Small intestine (tissue), 4 donors: ENCODE measurements around the gene TRIM56. TPM values are rescaled to one million over a fixed set of nuclear protein-coding genes. Genes with fewer than 3 reads are reported as not detected.

Experiments used
- polyA plus RNA-seq, 4 donors: library from polyadenylated mRNA; stranded (reverse) in 3 of 4; unstranded in 1 of 4; fragments of 200-250 nt in 3 of 4; fragments of 120-200 nt in 1 of 4; gene quantifications; one replicate each; pipeline versions ENCODE4 v1.2.1 to v1.2.3, GENCODE V29; 2013
- donor health status: healthy with polysubstance abuse.
- donor health status: Bipolar disorder and iron deficiency.
- donor health status: healthy.

Gene TRIM56
- polyA plus RNA-seq, 4 donors, result 7.6 to 24.9 (median 12.5) TPM

Other genes with a start within 250 kb of the TRIM56 start
- 10 to 100 TPM; 10.5 to 28.8 (median 19.5) TPM for gene SLC12A9, start 232.8 kb upstream of the TRIM56 start, polyA plus RNA-seq
- gene TRIP6, start 218.1 kb upstream of the TRIM56 start, polyA plus RNA-seq, result 10 to 100 TPM in 3 of 4 donors, 1 to 10 TPM in 1; 3.4 to 35.7 (median 16.7) TPM
- gene SRRT, start 210.4 kb upstream of the TRIM56 start, polyA plus RNA-seq, result 100 to 1,000 TPM in 1 of 4 donors, 10 to 100 TPM in 3; 77.1 to 113 (median 90.0) TPM
- 1 to 10 TPM; 2.2 to 5.3 (median 4.2) TPM for gene UFSP1, start 195.8 kb upstream of the TRIM56 start, polyA plus RNA-seq
- 10 to 100 TPM in 2 of 4 donors, 1 to 10 TPM in 2; 3.5 to 11.2 (median 7.7) TPM for gene ACHE, start 189.6 kb upstream of the TRIM56 start, polyA plus RNA-seq
- gene MUC3A, start 135.9 kb upstream of the TRIM56 start, polyA plus RNA-seq, result 100 to 1,000 TPM in 2 of 4 donors, 10 to 100 TPM in 2; 49.6 to 242 (median 104) TPM
- gene MUC12, start 115.9 kb upstream of the TRIM56 start, polyA plus RNA-seq, result 10 to 100 TPM in 3 of 4 donors, 1 to 10 TPM in 1; 2.6 to 31.8 (median 17.0) TPM
- 100 to 1,000 TPM in 1 of 4 donors, 10 to 100 TPM in 3; 16.1 to 243 (median 23.7) TPM for gene MUC17, start 65.4 kb upstream of the TRIM56 start, polyA plus RNA-seq
- 10 to 100 TPM in 1 of 4 donors, 1 to 10 TPM in 2, under 1 TPM in 1; 0.80 to 35.4 (median 2.7) TPM for gene SERPINE1, start 41.6 kb downstream of the TRIM56 start, polyA plus RNA-seq
- gene AP1S1, start 69.0 kb downstream of the TRIM56 start, polyA plus RNA-seq, result 100 to 1,000 TPM in 1 of 4 donors, 10 to 100 TPM in 3; 62.7 to 134 (median 87.3) TPM
- under 1 TPM in 2 of 4 donors, not detected in 2; 0.32 to 0.49 TPM for gene VGF, start 80.1 kb downstream of the TRIM56 start, polyA plus RNA-seq
- gene NAT16, start 94.8 kb downstream of the TRIM56 start, polyA plus RNA-seq, result under 1 TPM in 2 of 4 donors, not detected in 2; 0.04 to 0.10 TPM
- 10 to 100 TPM; 15.4 to 69.3 (median 61.1) TPM for gene MOGAT3, start 115.6 kb downstream of the TRIM56 start, polyA plus RNA-seq
- 10 to 100 TPM; 54.5 to 67.0 (median 58.8) TPM for gene PLOD3, start 132.1 kb downstream of the TRIM56 start, polyA plus RNA-seq
- 100 to 1,000 TPM in 3 of 4 donors, 10 to 100 TPM in 1; 68.1 to 240 (median 163) TPM for gene ZNHIT1, start 132.7 kb downstream of the TRIM56 start, polyA plus RNA-seq
- 100 to 1,000 TPM in 3 of 4 donors, 10 to 100 TPM in 1; 47.1 to 315 (median 308) TPM for gene CLDN15, start 152.3 kb downstream of the TRIM56 start, polyA plus RNA-seq
- gene FIS1, start 159.6 kb downstream of the TRIM56 start, polyA plus RNA-seq, result 100 to 1,000 TPM; 136 to 319 (median 242) TPM
- 10 to 100 TPM in 2 of 4 donors, 1 to 10 TPM in 2; 2.2 to 17.6 (median 8.3) TPM for gene IFT22, start 236.3 kb downstream of the TRIM56 start, polyA plus RNA-seq